Astrocyte of the spinal cord (primary cell): ENCODE results near the gene SEC16B.

Experiments
- DNase-seq: peaks from one replicate; pipeline ENCODE4 v3.0.0; 2011; ENCODE audit warnings: low read depth, low spot score
- H3K4me3 ChIP-seq: 2 replicates; pipeline ENCODE4 v1.5.1; 2011; ENCODE audit warnings: low read depth, mild to moderate bottlenecking, low read length, moderate library complexity
- in situ Hi-C: cut with HindIII; loops from 2 replicates; pipeline ENCODE4 v1.10.0; 2017; ENCODE audit warnings: low sequenced_read_pairs
- TF ChIP-seq, protein P1 (sequence below): IDR thresholded peaks from 2 replicates; pipeline ENCODE4 v1.5.1; 2012; ENCODE audit warnings: low read depth, mild to moderate bottlenecking, low read length, inconsistent platforms

Gene SEC16B

DNA sequence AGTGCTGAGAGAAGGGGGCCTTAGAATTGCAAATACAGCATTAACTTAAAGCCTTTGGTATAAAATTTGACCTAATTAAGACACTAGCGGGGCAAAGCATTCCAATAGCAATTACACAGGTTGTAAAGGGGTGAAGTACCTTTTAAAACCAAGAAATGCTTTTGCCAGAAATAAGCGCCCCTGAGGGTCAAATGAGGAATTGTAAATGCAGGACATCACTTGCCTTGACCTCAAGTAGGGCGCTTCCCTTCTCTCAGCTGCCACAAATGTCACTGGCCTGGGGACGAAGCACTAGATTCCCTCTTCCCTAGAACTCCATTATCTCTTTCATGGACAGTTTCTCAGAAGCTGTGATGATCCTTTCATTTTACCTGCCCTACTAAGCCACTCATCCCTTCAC is 48.3 kb downstream of the SEC16B start:
- TF ChIP-seq, protein P1, sequence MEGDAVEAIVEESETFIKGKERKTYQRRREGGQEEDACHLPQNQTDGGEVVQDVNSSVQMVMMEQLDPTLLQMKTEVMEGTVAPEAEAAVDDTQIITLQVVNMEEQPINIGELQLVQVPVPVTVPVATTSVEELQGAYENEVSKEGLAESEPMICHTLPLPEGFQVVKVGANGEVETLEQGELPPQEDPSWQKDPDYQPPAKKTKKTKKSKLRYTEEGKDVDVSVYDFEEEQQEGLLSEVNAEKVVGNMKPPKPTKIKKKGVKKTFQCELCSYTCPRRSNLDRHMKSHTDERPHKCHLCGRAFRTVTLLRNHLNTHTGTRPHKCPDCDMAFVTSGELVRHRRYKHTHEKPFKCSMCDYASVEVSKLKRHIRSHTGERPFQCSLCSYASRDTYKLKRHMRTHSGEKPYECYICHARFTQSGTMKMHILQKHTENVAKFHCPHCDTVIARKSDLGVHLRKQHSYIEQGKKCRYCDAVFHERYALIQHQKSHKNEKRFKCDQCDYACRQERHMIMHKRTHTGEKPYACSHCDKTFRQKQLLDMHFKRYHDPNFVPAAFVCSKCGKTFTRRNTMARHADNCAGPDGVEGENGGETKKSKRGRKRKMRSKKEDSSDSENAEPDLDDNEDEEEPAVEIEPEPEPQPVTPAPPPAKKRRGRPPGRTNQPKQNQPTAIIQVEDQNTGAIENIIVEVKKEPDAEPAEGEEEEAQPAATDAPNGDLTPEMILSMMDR, result no peak
- DNase-seq, result no peak
- no peak overlapping the region for H3K4me3 ChIP-seq
- in situ Hi-C loops, result no loop called here

DNA sequence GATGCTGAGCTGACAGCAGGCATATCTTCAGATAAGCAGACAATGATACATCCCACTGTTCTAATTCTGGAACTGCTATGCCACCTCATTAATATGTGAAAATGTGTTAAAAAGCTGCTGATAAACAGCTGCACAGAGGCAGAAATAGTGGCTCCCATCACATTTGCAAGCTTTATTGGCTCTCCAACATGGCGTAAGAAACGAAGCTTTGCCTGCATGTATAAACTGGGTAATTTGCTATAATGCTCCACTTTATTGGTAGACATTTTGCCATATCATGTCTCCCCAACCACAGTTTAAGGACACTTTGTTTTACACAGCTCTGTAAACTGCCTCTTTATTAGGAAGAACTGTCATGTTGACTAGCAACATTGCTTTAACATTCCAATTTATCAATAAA is 49.8 kb downstream of the SEC16B start:
- in situ Hi-C loops, result no loop called here
- DNase-seq, result no peak
- TF ChIP-seq, protein P1, result no peak
- no peak overlapping the region for H3K4me3 ChIP-seq

DNA sequence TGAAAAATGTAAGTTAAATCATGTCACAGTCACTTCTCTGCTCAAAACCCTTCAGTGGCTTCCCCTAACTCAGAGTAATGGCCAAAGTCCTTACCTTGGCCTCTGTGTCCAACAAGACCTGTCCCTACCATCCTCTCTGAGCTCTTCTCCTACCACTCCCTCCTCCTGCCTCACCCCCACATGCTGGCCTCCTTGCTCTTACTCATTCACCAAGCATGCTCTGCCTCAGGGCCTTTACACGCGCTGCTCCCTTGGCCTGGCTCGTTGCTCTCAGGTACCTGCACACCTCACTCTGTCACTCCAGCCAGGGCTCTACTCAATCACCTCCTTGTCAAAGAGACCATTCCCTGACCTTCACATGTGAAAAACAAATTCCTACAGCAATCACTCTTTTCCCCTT is 54.2 kb downstream of the SEC16B start:
- in situ Hi-C loops, result no loop called here
- H3K4me3 ChIP-seq, result no peak overlapping the region
- TF ChIP-seq, protein P1, result no peak
- no peak for DNase-seq

DNA sequence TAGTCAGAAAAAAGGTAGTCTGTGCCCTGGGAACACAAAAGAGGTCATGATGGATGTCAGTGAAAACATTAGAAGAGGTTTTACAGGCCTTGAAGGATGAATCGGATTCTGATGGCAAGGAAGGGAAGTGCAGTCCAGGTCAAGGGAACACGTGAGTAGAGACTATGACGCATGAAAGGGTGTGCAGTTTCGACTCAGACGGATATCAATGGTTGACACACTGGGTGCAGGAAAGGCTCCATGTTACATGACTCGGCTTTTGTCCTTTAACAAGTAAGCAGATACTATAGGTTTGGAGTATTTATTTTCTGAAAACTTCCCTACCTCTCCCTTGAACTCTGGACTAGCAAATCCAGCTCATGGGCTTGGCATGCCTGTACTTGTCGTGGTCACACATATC is 55.3 kb downstream of the SEC16B start:
- TF ChIP-seq, protein P1, result no peak
- no peak for DNase-seq
- in situ Hi-C loops, result no loop called here
- no peak overlapping the region for H3K4me3 ChIP-seq

DNA sequence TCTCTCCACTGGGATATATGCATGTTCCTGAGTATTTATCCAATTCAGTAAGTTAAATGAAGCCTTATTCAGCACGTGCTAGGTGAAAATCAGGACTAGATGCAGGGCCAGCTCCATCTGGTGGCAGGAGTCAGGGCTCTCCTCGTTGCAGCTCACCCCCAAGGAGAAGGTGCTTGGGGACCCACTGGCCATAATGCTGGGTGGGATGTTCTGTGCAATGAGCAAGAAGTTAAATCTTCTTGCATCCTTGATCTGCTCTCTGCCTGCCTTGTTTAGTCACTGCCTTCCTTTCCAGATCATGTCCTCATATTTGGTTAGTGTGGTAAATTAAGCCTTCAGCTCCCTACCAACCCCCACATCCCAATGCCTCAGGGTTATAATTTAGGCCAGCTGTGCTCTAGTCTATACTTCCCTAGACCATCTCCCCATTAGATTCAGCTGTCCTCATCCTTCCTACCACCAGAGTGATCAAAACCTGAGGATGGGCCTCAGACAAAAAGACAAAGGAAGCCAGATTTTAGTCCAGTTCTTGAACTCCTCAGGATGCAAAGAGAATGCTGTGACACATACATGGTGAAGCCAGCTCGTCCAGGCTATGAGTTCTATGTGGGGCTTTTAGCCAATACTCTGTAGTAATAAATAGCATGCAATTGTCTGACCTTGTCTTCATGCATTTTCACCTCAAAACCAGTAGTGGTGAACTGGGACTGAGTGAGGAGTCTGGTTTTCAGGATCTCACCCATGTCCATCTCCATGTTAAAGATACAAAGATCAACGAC is 55.9 kb downstream of the SEC16B start:
- no peak overlapping the region for H3K4me3 ChIP-seq
- DNase-seq, result peak; percentile 48
- in situ Hi-C loops, result no loop called here
- TF ChIP-seq, protein P1, result peak; percentile 74

DNA sequence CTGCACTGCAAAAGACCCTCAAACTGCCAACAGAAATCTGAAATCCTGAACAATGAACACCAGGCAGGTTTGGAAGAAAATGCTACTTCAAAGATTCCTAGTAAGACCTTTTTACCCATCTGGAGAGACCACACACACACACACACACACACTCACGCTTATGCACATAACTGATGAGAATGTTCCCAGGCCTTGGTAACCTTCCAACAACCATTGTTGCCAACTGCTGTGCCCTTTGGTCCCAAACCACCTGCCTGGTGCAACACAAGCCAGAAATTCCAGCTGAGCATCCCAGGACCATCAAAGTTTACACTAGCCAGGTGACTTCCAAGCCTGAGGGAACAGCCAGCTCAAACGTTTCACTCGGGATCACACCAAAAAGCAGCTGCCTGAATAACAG is 56.9 kb downstream of the SEC16B start:
- no peak overlapping the region for H3K4me3 ChIP-seq
- in situ Hi-C loops, result no loop called here
- DNase-seq, result no peak
- TF ChIP-seq, protein P1, result no peak
